IPS-11a (cell line): ENCODE results near the gene BACH2.

Experiments
- H3K4me3 ChIP-seq: one replicate; pipeline ENCODE4 v1.5.1; 2013; ENCODE audit warnings: low read depth, low read length, control low read depth

The BACH2 gene

GRCh38 chr6:90105506-90106170 is 191.0 kb downstream of the BACH2 start:
- H3K4me3 ChIP-seq = no peak overlapping the region

- no peak overlapping the region for H3K4me3 ChIP-seq
Measured at GRCh38 chr6:90103056-90103800, 193.4 kb downstream of the BACH2 start.

GRCh38 chr6:90101403-90101802 is 195.2 kb downstream of the BACH2 start:
- H3K4me3 ChIP-seq = no peak overlapping the region

GRCh38 chr6:90100059-90100665 is 196.5 kb downstream of the BACH2 start:
- H3K4me3 ChIP-seq = no peak overlapping the region

GRCh38 chr6:90098627-90099026 is 198.0 kb downstream of the BACH2 start:
- H3K4me3 ChIP-seq = no peak overlapping the region

GRCh38 chr6:90098001-90098531 is 198.6 kb downstream of the BACH2 start:
- no peak overlapping the region for H3K4me3 ChIP-seq

GRCh38 chr6:90097356-90097755 is 199.3 kb downstream of the BACH2 start:
- no peak overlapping the region for H3K4me3 ChIP-seq

GRCh38 chr6:90096818-90097217 is 199.8 kb downstream of the BACH2 start:
- no peak overlapping the region for H3K4me3 ChIP-seq

GRCh38 chr6:90095788-90096187 is 200.9 kb downstream of the BACH2 start:
- H3K4me3 ChIP-seq = no peak overlapping the region

- no peak overlapping the region for H3K4me3 ChIP-seq
Measured at GRCh38 chr6:90095145-90095544, 201.5 kb downstream of the BACH2 start.

GRCh38 chr6:90093558-90094073 is 203.0 kb downstream of the BACH2 start:
- no peak overlapping the region for H3K4me3 ChIP-seq

GRCh38 chr6:90090866-90091265 is 205.8 kb downstream of the BACH2 start:
- H3K4me3 ChIP-seq = no peak overlapping the region

GRCh38 chr6:90088009-90088408 is 208.6 kb downstream of the BACH2 start:
- no peak overlapping the region for H3K4me3 ChIP-seq

GRCh38 chr6:90087106-90087833 is 209.4 kb downstream of the BACH2 start:
- no peak overlapping the region for H3K4me3 ChIP-seq

- H3K4me3 ChIP-seq = no peak overlapping the region
Measured at GRCh38 chr6:90086517-90086916, 210.1 kb downstream of the BACH2 start.

- no peak overlapping the region for H3K4me3 ChIP-seq
Measured at GRCh38 chr6:90083891-90084290, 212.8 kb downstream of the BACH2 start.

- no peak overlapping the region for H3K4me3 ChIP-seq
Measured at GRCh38 chr6:90082847-90083246, 213.8 kb downstream of the BACH2 start.

- H3K4me3 ChIP-seq = no peak overlapping the region
Measured at GRCh38 chr6:90080876-90081481, 215.7 kb downstream of the BACH2 start.

- H3K4me3 ChIP-seq = no peak overlapping the region
Measured at GRCh38 chr6:90079560-90080490, 216.8 kb downstream of the BACH2 start.
